Measurements from ENCODE around the gene NOP14. TPM values are rescaled to one million over a fixed set of nuclear protein-coding genes. Genes with fewer than 3 reads are reported as not detected.

The NOP14 gene
- 28.4 and 31.2 TPM in 2 replicates for total RNA-seq

GRCh38 chr4:2963175-2963965, at the start of gene NOP14, which contains the start of gene GRK4:
TSS of gene NOP14 (minus strand) at chr4:2963406. CDS start at chr4:2963319, 87 bp downstream.
TSS of gene GRK4 (plus strand) at chr4:2963571. CDS start at chr4:2964071, 500 bp downstream.

Other genes with a start within 250 kb of the NOP14 start
- 80.2 and 98.4 TPM in 2 replicates for gene TNIP2, start 207.1 kb downstream of the NOP14 start, total RNA-seq
- 22.7 and 33.1 TPM in 2 replicates for gene SH3BP2, start 170.3 kb downstream of the NOP14 start, total RNA-seq
- 96.8 and 121 TPM in 2 replicates for gene ADD1, start 119.6 kb downstream of the NOP14 start, total RNA-seq
- 2.3 and 3.2 TPM in 2 replicates for gene GRK4, start 165 bp upstream of the NOP14 start, total RNA-seq
- gene HTT-AS, start 111.1 kb upstream of the NOP14 start, total RNA-seq, result not detected in 2 replicates
- gene HTT, start 111.3 kb upstream of the NOP14 start, total RNA-seq, result 29.5 and 31.2 TPM in 2 replicates

All from epithelial cell of umbilical artery (primary cell).